Smooth muscle cell of the brain vasculature (primary cell): ENCODE data around the gene SMURF2.
"Not testable (repeated sequence)": the region's sequence is repeated elsewhere in the genome, so short reads cannot be mapped to it uniquely, and the experiment has no call there.

ENCODE experiments used
- DNase-seq: peaks from one replicate; pipeline ENCODE4 v3.0.0-alpha.2; 2012; ENCODE audit warnings: low read depth, low spot score

Gene SMURF2

GRCh38 chr17:64667807-64668721 is 6.0 kb upstream of the SMURF2 start:
- not testable (repeated sequence) for DNase-seq

GRCh38 chr17:64664299-64664981 is 2.3 kb upstream of the SMURF2 start:
- not testable (repeated sequence) for DNase-seq

GRCh38 chr17:64663836-64664235 is 1.7 kb upstream of the SMURF2 start:
- DNase-seq: not testable (repeated sequence)

DNA sequence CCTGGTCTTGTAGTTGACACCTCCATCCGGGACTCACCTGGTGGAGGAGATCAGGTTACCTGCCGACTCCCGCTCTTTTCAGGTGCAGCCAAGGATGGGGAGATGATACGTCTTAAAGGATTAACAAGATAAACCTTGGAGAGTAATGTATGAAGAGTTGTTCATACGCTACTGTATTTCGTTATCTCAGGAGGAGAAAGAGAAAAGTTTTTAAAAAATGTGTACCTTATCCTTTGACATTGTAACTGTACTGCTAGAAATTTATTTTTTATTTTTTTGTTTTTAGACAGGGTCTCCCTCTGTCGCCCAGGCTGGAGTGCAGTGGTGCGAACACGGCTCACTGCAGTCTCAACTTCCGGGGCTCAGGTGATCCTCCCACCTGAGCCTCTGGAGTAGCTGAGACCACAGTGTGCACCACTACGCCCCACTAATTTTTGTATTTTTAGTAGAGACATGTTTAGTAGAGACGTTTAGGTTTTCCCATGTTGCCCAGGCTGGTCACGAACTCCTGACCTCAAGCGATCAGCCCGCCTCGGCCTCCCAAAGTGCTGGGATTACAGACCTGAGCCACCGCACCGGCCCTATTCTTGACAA is 764 bp upstream of the SMURF2 start:
- DNase-seq: no peak

GRCh38 chr17:64661726-64661975 is 456 bp downstream of the SMURF2 start:
- DNase-seq: no peak

- not testable (repeated sequence) for DNase-seq
Observed at GRCh38 chr17:64660978-64661725, 955 bp downstream of the SMURF2 start.

GRCh38 chr17:64660195-64660977 is 1.7 kb downstream of the SMURF2 start:
- not testable (repeated sequence) for DNase-seq

GRCh38 chr17:64658931-64659330 is 3.2 kb downstream of the SMURF2 start:
- DNase-seq: no peak

- DNase-seq: no peak
Observed at GRCh38 chr17:64657610-64658125, 4.4 kb downstream of the SMURF2 start.

- no peak for DNase-seq
Observed at GRCh38 chr17:64655704-64656103, 6.4 kb downstream of the SMURF2 start.

GRCh38 chr17:64653985-64654355 is 8.1 kb downstream of the SMURF2 start:
- DNase-seq: no peak

- no peak for DNase-seq
Observed at GRCh38 chr17:64653325-64653984, 8.7 kb downstream of the SMURF2 start.

GRCh38 chr17:64651889-64652288 is 10.2 kb downstream of the SMURF2 start:
- DNase-seq: no peak

GRCh38 chr17:64648234-64648633 is 13.9 kb downstream of the SMURF2 start:
- no peak for DNase-seq

- no peak for DNase-seq
Observed at GRCh38 chr17:64647817-64648216, 14.3 kb downstream of the SMURF2 start.

GRCh38 chr17:64639516-64639915 is 22.6 kb downstream of the SMURF2 start:
- no peak for DNase-seq

DNA sequence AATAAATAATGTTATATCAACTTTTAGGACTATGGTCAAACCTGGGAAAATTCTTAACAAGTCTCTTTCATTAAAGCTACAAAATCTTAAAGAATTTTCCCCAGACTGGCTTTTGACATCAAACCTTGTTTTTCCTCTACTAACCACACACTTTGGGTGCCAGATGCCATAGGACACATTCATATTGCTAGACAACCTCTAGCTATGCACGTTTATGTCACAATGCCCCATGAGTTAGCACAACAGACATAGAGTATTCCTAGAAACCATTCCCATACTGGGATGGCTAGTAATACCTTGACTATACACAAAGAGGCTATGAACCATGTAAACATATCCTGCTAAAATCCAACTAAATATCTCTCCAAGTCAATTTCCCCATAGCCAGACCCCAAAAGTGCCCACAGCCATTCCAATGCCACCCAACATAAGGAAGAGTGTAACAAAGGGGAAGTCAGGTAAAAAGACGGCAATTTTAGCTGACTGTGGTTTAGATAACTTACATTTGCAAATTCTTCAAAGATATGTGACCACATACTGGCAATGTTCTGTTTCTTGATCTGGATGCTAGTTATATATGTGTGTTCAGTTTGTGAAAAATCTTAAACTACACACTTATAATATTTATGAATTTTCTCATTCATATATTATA is 23.4 kb downstream of the SMURF2 start:
- DNase-seq: no peak

GRCh38 chr17:64635647-64636305 is 26.3 kb downstream of the SMURF2 start:
- DNase-seq: no peak

DNA sequence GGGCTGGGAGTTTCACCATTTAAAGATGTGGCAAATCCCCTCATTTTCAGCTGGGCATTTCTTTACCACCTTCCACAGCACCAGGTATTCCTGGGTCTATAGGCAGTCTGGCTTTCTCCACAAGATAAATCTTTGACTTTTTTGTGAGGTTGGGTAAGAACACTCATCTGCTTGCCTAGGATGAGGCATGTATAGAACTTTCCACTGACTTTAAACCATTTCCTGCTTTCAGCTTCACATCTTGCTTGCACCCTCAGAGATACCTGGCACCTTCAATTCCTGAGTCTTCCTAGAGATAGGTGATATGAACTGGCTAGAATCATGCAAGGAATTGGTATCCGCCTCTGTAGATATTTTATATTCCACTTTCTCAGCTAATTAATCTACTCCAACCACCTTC is 27.9 kb downstream of the SMURF2 start:
- DNase-seq: no peak
